COLO668 (cell line): ENCODE data around the gene CABS1.

ENCODE experiments used
- DNase-seq: peaks from one replicate; lab custom pipeline; 2025; ENCODE audit not compliant: unreplicated experiment; lab: John Stamatoyannopoulos, UW

The CABS1 gene

DNA sequence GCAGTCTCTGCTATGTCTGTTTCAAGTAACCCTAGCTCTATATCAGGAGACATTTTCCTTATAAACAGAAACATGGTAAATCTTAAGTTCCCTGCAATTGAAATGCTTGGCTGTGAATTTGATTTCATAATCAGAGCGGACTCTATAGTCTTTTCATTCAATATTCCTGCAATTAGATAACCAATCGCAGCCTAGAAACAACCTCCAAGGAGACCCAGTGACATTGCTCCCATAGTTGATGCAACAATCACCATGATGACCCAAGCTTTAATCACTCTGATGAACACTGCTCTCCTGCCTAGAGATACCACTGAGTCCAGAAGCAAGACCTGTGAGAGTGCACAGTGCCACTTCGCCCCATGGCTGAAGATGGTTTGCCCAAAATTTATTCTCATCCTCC lies at the start of gene CABS1:
Gene CABS1, plus strand, starts transcription at position 301 of the 400 bp plus-strand sequence. Its CDS starts 59 bp downstream, at position 360.
- DNase-seq = no peak

DNA sequence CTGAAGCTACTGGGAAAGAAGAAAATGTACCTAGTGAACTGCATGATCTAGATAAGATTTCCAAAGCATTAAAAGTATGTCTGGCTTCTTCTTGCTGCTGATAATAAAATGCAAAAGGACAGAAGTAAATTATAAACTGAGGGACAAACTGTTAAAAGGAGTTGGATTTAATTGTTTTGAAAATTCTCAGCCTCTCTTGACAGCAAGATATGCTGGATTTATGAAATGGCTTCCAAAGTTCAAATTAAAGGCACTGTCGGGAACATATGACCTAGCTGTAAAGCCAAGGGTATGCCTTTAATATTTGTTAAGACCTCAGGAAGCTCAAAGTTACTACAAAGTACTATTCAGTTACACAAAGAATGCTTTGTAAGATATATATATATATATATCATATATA lies 46.1 kb upstream of the CABS1 start:
- no peak for DNase-seq

- DNase-seq = no peak
Observed at GRCh38 chr4:70291341-70291740, 43.4 kb upstream of the CABS1 start.

GRCh38 chr4:70297576-70297975 lies 37.2 kb upstream of the CABS1 start:
- no peak for DNase-seq

DNA sequence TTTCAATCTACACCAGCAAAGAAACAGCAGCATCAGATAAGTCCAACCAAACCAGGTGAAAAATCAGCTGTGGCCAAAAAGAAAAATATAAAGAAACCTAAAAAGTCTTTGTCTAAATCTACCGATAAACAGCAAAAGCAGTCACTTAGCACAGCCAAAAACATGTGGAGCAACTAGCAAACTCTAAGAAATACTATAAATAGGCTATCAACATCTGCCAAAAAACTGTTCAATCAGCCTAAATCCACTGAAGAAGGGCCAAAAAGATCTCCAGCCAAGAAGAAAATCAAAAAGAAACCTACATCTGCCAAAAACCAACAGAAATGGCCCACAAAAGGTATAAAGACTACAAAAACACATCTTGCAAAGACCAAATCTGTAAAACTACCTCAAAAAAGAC lies 36.7 kb upstream of the CABS1 start:
- DNase-seq = no peak

DNA sequence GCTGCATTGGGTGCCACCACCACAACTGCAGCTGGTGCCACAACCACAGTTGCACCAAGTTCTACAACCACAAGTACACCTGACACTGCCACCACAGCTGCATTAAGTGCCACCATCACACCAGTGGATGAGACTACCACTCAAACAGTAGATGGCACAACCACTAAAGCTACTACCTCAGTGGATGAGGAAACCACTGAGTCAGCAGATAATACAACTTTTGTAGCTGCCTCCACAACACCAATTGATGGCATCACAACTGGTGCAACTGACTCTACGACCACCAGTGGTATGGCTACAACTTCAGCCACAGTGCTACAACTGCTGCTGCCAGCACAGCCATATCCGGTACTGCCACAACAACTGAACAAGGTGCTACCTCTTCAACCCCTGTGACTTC lies 35.1 kb upstream of the CABS1 start:
- DNase-seq = no peak

DNA sequence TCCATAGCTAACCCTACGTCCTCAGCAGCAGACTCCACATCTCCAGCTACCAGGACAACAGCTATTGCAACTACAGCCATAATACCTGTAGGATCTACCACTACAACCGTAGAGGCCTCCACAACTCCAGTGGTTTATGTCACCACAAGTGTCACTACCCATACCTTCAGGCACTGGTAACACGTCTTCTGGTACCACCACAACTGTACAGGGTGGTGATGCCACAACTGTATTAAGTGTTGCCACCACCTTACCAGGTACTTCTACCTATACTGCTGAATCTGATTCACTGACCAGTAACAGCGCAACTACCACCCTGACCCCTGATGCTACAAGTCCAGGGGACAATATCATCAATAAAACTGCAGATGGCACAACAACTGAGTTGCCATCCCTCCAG lies 34.6 kb upstream of the CABS1 start:
- DNase-seq = no peak

DNA sequence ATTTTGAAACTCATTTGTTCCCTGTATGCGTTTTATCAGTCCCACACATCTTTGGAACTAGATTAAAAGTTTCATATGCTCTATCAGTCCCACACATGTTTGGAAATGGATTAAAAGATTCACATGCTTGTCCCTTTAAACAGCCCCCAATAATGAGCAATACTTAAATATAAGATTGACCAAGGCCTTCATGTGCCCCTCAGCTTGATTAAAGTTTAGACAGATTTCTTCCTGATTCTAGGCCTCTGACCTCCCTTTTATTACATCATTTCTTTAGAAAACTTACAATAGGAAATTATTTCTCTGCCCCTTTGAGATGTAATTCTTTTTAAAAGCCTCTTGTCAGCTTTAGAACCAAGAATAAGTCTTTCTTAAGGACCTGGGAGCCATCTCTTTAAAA lies 31.7 kb upstream of the CABS1 start:
- no peak for DNase-seq

GRCh38 chr4:70305601-70306000 lies 29.2 kb upstream of the CABS1 start:
- no peak for DNase-seq

GRCh38 chr4:70306076-70306475 lies 28.7 kb upstream of the CABS1 start:
- no peak for DNase-seq

DNA sequence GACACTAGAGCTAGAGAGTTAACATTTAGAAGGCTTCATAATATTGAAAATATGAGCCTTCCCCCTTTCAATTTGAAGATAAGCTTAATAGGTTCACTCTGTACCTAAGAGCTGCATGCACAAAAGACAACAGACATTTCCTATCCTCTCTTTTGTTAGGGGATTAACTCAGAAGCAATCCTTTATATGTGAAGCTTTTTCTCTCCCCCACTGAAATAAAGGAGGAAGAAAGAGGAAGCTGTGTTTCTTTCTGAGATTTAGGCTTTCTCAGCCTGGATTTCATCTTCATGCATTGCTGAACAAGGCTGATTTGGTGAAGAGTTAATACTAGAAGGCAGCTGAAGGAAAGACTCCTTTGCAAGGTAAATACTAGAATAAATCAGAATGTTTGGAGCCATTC lies 21.0 kb upstream of the CABS1 start:
- DNase-seq = no peak

- no peak for DNase-seq
Observed at GRCh38 chr4:70315928-70316327, 18.9 kb upstream of the CABS1 start.

DNA sequence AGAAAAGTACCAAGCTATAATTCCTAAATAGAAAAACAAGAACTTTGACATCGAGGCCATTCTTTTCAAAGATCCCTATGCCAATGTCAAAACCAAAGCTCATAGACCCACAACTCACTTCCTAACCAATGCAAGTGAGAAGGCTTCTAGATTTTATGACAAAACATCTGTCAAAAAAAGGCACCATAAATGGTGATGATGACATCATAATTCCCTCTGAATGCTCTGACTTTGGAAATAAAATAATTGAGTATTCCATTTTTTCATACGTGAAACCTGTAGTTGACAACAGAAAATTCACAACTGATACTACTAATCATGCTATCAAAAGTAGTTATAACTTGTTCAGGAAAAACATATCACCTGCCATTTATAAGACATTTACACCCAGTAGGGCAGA lies 8.7 kb upstream of the CABS1 start:
- DNase-seq = no peak

- DNase-seq = no peak
Observed at GRCh38 chr4:70336043-70336442, 1.3 kb downstream of the CABS1 start.

DNA sequence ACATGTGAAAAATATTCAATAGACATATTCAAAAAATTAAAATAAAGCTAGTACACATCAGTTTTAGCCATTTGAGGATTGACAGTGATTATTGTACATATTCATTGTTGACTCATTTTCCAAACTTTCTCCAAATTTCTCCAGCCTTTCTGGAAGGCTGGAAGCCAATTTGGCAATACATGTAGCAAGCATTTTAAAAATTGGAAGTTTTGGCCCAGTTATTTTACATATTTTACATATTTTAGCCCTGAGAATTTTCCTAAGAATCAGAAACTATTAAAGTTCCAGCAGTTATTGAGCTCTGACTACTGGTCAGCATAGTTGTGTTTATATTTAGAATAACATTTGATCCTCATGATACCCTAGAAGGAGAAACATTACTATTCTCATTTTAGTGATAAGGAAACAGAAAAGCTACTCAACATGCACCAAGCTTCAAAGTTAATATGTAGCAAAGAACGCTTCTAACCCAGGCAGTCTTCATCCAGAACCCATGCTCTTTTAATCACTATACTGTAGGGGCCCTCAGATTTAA lies 3.2 kb downstream of the CABS1 start:
- no peak for DNase-seq

GRCh38 chr4:70356185-70356584 lies 21.4 kb downstream of the CABS1 start:
- no peak for DNase-seq

GRCh38 chr4:70359115-70359661 lies 24.4 kb downstream of the CABS1 start:
- no peak for DNase-seq

- DNase-seq = no peak
Observed at GRCh38 chr4:70360460-70360859, 25.7 kb downstream of the CABS1 start, which contains the start of gene SMR3A. Gene SMR3A, plus strand, starts transcription at chr4:70360760. Its CDS starts 1,356 bp downstream, at chr4:70362116.

GRCh38 chr4:70364002-70364401 lies 29.2 kb downstream of the CABS1 start:
- no peak for DNase-seq

GRCh38 chr4:70365479-70365878 lies 30.7 kb downstream of the CABS1 start:
- DNase-seq = peak; percentile 11

DNA sequence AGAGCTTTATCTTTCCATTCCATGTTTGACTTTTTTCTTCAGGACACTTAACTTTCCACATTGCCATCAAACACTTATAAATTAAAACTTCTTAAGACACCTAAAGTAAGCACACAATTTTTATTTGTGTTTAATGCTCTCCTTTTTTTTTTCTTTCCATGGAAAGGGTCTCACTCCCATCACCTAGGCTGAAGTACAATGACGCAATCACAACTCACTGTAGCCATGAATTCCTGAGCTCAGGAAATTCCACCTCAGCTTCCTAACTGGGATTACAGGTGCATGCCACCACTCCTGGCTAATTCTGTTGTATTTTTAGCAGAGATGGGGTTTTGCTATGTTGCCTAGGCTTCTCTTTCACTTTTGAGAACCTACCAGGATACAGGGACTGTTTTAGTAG lies 33.0 kb downstream of the CABS1 start:
- no peak for DNase-seq

GRCh38 chr4:70371987-70372386 lies 37.2 kb downstream of the CABS1 start:
- no peak for DNase-seq

- no peak for DNase-seq
Observed at GRCh38 chr4:70372760-70373159, 38.0 kb downstream of the CABS1 start.
